ENCODE measurements around the gene HMCN1.

HMCN1 gene

DNA sequence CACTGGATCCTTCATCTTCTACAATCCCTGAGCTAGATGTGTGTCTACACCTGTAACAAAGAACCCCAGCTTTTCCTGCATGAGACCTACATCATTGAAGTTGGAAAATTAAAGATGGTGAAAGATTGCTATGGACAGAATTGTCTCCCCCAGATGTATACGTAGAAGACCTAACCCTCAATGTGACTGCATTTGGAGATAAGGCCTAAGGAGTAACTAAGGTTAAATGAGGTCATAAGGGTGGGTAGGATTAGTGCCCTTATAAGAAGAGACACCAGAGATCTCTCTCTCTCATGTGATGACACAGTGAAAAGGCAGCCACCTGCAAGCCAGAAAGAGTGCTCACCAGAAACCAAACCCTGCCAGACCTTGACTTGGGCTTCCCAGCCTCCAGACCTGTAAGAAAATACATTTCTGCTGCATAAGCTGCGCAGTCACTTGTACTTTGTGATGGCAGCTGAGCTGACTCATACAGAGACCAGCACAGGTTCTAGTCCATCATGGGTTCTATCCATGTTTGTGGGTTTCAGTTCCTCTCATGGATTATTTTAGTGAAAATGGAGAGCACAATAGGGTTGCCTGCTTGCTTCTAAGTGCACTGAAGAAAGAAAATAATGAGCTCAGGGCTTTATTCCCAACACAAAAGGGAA, 460.0 kb downstream of the HMCN1 start:
- no peak for ATAC-seq (ENCODE audit: low read depth)
- Histone ChIP-seq H3K9me3 (ENCODE audit: severe bottlenecking) (no peaks in the 10 kb centered on the region), H3K36me3 (ENCODE audit: low read depth) (no peaks in the 10 kb centered on the region), H3K27me3 (ENCODE audit: insufficient read depth, poor library complexity, severe bottlenecking) (no peaks in the 10 kb centered on the region), H3K4me1 (ENCODE audit: insufficient read depth, poor library complexity, severe bottlenecking) (no peaks in the 10 kb centered on the region), H3K4me3 (ENCODE audit: severe bottlenecking) (no peak overlapping the region), H3K27ac (ENCODE audit: poor library complexity, severe bottlenecking) (no peak overlapping the region)
- TF ChIP-seq, protein P1, sequence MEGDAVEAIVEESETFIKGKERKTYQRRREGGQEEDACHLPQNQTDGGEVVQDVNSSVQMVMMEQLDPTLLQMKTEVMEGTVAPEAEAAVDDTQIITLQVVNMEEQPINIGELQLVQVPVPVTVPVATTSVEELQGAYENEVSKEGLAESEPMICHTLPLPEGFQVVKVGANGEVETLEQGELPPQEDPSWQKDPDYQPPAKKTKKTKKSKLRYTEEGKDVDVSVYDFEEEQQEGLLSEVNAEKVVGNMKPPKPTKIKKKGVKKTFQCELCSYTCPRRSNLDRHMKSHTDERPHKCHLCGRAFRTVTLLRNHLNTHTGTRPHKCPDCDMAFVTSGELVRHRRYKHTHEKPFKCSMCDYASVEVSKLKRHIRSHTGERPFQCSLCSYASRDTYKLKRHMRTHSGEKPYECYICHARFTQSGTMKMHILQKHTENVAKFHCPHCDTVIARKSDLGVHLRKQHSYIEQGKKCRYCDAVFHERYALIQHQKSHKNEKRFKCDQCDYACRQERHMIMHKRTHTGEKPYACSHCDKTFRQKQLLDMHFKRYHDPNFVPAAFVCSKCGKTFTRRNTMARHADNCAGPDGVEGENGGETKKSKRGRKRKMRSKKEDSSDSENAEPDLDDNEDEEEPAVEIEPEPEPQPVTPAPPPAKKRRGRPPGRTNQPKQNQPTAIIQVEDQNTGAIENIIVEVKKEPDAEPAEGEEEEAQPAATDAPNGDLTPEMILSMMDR (IDR thresholded peaks at IDR 0.05; ENCODE audit: poor library complexity, severe bottlenecking): no peak
- DNase-seq (ENCODE audit: low spot score): no peak

DNA sequence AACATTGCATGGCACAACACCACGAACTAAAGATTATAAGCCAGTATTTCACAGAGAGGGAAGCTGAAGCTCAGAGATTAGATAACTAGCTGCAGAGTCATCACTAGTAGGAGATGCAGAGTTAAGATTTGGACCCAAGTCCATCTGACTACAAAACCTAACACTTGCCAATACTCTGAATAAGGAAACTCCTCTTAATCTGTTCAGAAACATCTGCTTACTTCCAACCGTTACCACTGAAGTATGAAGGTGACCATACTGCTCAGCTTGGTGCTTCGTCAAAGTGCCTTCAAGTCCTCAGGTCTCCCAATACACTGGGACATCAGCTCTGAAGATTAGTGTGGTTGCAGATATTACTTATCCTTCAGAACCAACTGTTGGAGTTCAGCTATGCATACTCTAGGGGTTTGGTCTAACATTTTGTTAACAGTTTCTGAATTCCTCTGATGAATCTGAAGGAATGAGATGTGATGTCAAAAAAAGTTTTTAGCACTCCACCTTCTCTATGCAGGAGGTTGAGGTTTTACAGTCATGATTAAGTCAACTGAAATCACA, 461.3 kb downstream of the HMCN1 start:
- no peak overlapping the region for H3K27ac ChIP-seq (ENCODE audit: poor library complexity, severe bottlenecking)
- ATAC-seq (ENCODE audit: low read depth) (no peak), DNase-seq (ENCODE audit: low spot score) (no peak)
- H3K27me3 ChIP-seq (ENCODE audit: insufficient read depth, poor library complexity, severe bottlenecking): no peaks in the 10 kb centered on the region
- H3K4me1 ChIP-seq (ENCODE audit: insufficient read depth, poor library complexity, severe bottlenecking): no peaks in the 10 kb centered on the region
- H3K9me3 ChIP-seq (ENCODE audit: severe bottlenecking): no peaks in the 10 kb centered on the region
- TF ChIP-seq, protein P1 (IDR thresholded peaks at IDR 0.05; ENCODE audit: poor library complexity, severe bottlenecking): no peak
- no peaks in the 10 kb centered on the region for H3K36me3 ChIP-seq (ENCODE audit: low read depth)
- no peak overlapping the region for H3K4me3 ChIP-seq (ENCODE audit: severe bottlenecking)

DNA sequence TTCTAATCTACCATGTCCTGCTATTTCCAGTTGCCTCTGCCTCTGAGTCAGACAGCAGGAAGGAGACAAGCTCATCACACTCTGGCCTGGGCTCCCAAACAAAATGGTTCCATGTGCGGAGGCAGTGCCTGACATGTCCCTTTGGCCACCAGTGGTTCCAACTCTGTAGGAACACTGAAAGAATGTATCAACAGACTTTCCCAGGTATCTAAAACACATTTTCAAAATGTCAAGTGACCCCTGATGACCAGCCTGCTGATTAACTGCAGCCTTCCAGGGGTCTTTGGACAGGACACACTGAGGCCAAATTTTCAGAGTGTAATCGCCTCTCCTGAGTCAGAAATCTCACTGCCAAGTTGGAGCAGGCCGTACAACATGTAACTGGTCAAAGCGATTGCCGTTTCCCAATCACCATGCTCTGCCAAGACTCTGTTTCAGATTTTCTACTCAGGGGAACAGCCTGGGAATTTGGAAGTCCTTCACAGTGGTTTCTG, 468.1 kb downstream of the HMCN1 start:
- no peaks in the 10 kb centered on the region for H3K36me3 ChIP-seq (ENCODE audit: low read depth)
- TF ChIP-seq, protein P1 (IDR thresholded peaks at IDR 0.05; ENCODE audit: poor library complexity, severe bottlenecking): no peak
- ATAC-seq (ENCODE audit: low read depth) (no peak), DNase-seq (ENCODE audit: low spot score) (no peak)
- no peaks in the 10 kb centered on the region for H3K9me3 ChIP-seq (ENCODE audit: severe bottlenecking)
- no peaks in the 10 kb centered on the region for H3K27me3 ChIP-seq (ENCODE audit: insufficient read depth, poor library complexity, severe bottlenecking)
- H3K27ac ChIP-seq (ENCODE audit: poor library complexity, severe bottlenecking): no peak overlapping the region
- H3K4me3 ChIP-seq (ENCODE audit: severe bottlenecking): no peak overlapping the region
- H3K4me1 ChIP-seq (ENCODE audit: insufficient read depth, poor library complexity, severe bottlenecking): no peaks in the 10 kb centered on the region

DNA sequence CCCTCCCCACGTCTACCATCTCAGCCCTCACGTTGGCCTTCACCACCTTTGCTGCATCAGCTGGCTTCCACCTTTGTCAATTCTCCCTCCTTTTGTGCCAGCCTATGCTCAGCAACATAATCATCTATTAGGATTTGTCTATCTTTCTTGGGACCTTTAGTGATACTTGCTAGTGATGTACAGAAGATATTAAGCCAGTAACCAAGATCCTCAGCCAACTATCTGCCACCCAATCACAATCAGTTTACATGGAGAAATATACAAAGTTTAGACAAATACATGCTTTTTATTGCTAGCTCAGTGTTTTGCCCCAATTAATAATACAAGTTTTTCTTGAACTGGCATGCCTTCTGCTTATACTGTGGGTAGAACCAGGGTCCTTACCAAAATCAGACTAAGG, 468.6 kb downstream of the HMCN1 start:
- TF ChIP-seq, protein P1 (IDR thresholded peaks at IDR 0.05; ENCODE audit: poor library complexity, severe bottlenecking): no peak

DNA sequence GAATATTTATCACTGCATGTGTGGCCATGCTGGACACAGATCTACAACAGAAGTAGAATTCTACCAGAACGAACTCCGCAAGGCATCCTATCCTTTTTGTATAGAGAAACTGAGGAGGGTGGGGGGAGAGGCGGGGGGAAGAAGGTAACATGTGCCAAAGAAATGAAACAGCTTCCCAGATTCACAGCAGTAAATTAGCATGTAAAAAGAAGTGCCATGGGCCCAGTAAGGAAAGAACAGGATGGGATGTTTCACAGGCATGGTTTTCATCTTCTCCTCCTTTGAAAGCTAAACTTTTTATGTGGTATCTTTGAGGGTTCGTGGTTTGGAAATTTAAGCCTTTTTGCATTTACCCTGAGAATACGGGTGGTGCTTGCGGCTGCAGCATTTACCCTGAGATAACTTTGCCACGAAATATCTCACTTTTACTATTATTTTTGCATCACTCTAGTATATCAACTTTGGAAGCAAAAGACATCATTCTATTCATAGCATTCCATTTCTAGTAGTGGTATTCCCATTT, 471.9 kb downstream of the HMCN1 start:
- H3K9me3 ChIP-seq (ENCODE audit: severe bottlenecking): no peaks in the 10 kb centered on the region
- TF ChIP-seq, protein P1 (IDR thresholded peaks at IDR 0.05; ENCODE audit: poor library complexity, severe bottlenecking): no peak
- no peaks in the 10 kb centered on the region for H3K27me3 ChIP-seq (ENCODE audit: insufficient read depth, poor library complexity, severe bottlenecking)
- H3K4me3 ChIP-seq (ENCODE audit: severe bottlenecking): no peak overlapping the region
- ATAC-seq (ENCODE audit: low read depth): no peak
- no peaks in the 10 kb centered on the region for H3K36me3 ChIP-seq (ENCODE audit: low read depth)
- no peak overlapping the region for H3K27ac ChIP-seq (ENCODE audit: poor library complexity, severe bottlenecking)
- no peak for DNase-seq (ENCODE audit: low spot score)
- no peaks in the 10 kb centered on the region for H3K4me1 ChIP-seq (ENCODE audit: insufficient read depth, poor library complexity, severe bottlenecking)

More for the DNA sequence above, 468.6 kb downstream of the HMCN1 start:
- H3K27me3 ChIP-seq (ENCODE audit: insufficient read depth, poor library complexity, severe bottlenecking): no peaks in the 10 kb centered on the region
- no peak for DNase-seq (ENCODE audit: low spot score)
- ATAC-seq (ENCODE audit: low read depth): no peak
- no peaks in the 10 kb centered on the region for H3K36me3 ChIP-seq (ENCODE audit: low read depth)
- H3K27ac ChIP-seq (ENCODE audit: poor library complexity, severe bottlenecking): no peak overlapping the region
- H3K9me3 ChIP-seq (ENCODE audit: severe bottlenecking): no peaks in the 10 kb centered on the region
- no peaks in the 10 kb centered on the region for H3K4me1 ChIP-seq (ENCODE audit: insufficient read depth, poor library complexity, severe bottlenecking)
- no peak overlapping the region for H3K4me3 ChIP-seq (ENCODE audit: severe bottlenecking)

Measured in RWPE2 (cell line).